ENCODE measurements around the gene TRAF2. TPM values are rescaled to one million over a fixed set of nuclear protein-coding genes. Genes with fewer than 3 reads are reported as not detected.

TRAF2 gene
- total RNA-seq, 1 experiment from 2014 or later = 6.3 TPM

DNA sequence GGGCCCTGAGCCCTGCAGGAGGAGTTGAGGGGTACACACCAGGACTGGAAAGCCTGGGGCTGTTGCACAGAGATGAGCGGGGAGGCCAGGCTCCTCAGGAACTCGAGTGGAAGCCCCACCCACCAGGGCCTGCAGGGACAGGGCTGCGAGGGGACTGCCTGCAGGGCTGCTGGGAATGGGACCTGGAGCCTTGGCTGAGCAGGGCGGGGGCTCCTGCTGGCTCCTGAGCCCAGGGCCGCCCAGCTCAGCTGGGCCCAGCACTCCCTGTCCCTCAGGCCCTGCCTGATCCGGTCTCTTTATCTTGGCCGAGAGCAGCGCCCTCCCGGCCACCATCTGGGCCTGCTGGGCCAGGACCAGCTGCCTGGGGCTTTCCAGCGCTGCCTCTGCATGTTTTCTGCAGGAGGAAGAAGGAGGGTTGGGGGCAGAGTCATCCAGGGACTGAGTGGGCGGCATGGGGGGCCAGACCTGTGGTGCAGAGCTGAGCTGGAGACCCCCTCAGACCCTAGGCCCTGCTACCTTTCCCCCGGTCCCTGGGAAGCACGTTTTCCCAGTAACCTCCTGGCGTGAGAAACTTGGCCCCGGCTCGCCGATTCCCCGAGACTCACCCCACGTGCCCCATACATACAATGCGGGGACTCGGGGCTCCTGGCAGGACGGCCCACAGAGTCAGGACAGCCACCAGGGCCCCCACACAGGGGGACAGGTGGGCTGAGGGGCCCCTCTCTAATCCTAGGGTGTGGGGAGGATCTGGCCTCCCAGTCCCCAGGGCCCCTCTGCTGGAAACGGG, 75.2 kb downstream of the TRAF2 start:
- H4K20me1 ChIP-seq (ENCODE audit: insufficient read depth, low read depth, low read length) = 0 out of 2 replicates have a peak, but pooled peaks cover 3% of the 10 kb centered on the region
- no peaks in the 10 kb centered on the region for H3K79me2 ChIP-seq (ENCODE audit: low read length)
- H3K9ac ChIP-seq (ENCODE audit: low read length) = no peak overlapping the region
- no peak overlapping the region for H2AFZ ChIP-seq (ENCODE audit: low read length)
- no peaks in the 10 kb centered on the region for H3K9me2 ChIP-seq (replicated peaks; ENCODE audit: insufficient read depth, low read length)
- H3K27me3 ChIP-seq (ENCODE audit: low read length) = no peaks in the 10 kb centered on the region
- no peaks in the 10 kb centered on the region for H3K4me1 ChIP-seq (ENCODE audit: low read length)
- H3K4me3 ChIP-seq (ENCODE audit: low read length) = no peak overlapping the region
- H3K9me3 ChIP-seq (ENCODE audit: low read length) = no peaks in the 10 kb centered on the region
- no peak overlapping the region for H3K4me2 ChIP-seq (ENCODE audit: low read depth, low read length, poor library complexity, severe bottlenecking)
- no peak for DNase-seq
- H3K27ac ChIP-seq (ENCODE audit: low read length) = no peak overlapping the region
- no peaks in the 10 kb centered on the region for H3K36me3 ChIP-seq (ENCODE audit: insufficient read depth, low read length)

DNA sequence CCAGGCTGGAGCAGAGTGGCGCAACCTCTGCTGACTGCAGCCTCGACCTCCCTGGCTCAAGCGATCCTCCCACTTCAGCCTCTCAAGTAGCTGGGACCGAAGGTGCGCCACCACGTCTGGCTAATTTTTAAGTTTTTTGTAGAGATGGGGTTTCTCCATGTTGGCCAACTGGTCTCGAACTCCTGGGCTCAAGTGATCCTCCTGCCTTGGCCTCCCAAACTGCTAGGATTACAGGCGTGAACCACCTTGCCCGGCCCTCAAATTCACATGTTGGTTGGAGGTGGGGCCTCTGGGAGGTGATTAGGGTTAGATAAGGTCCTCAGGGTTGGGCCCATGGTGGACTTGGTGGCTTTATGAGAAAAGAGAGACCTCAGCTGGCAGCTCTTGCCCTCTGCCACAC, 75.8 kb downstream of the TRAF2 start:
- Histone ChIP-seq H3K9ac (ENCODE audit: low read length) (no peak overlapping the region), H3K4me3 (ENCODE audit: low read length) (no peak overlapping the region), H3K27ac (ENCODE audit: low read length) (no peak overlapping the region), H3K79me2 (ENCODE audit: low read length) (no peaks in the 10 kb centered on the region), H3K27me3 (ENCODE audit: low read length) (no peaks in the 10 kb centered on the region), H3K9me3 (ENCODE audit: low read length) (no peaks in the 10 kb centered on the region), H3K9me2 (replicated peaks; ENCODE audit: insufficient read depth, low read length) (no peaks in the 10 kb centered on the region), H4K20me1 (ENCODE audit: insufficient read depth, low read depth, low read length) (0 out of 2 replicates have a peak, but pooled peaks cover 3% of the 10 kb centered on the region), H3K4me1 (ENCODE audit: low read length) (no peaks in the 10 kb centered on the region), H3K4me2 (ENCODE audit: low read depth, low read length, poor library complexity, severe bottlenecking) (no peak overlapping the region), H3K36me3 (ENCODE audit: insufficient read depth, low read length) (no peaks in the 10 kb centered on the region), H2AFZ (ENCODE audit: low read length) (no peak overlapping the region)
- DNase-seq = no peak

DNA sequence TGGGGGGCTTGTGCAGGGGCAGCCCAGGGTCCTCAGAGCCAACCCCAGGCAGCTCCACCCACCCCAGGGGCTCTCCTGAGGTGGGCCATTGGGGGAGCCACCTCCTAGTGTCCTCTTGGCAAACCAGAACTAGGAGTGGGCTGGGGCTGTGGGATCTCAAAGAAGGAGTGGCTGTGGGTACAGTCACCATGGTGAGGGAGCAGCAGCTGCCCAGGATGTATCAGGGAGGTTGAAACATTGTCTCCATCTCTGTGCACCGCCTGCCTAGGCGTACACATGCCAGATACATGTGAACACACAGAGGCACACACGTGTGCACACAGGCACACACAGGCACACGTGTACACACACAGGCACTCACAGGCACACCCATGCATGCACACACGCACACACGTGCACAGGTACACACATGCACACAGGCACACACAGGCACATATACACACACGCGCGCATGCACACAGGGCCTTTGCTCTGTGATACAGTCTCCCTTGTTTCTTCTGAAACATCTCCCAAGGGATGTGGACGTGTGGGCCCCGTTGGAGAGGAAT, 76.5 kb downstream of the TRAF2 start:
- H3K27ac ChIP-seq (ENCODE audit: low read length) = no peak overlapping the region
- no peaks in the 10 kb centered on the region for H3K79me2 ChIP-seq (ENCODE audit: low read length)
- no peak overlapping the region for H3K4me3 ChIP-seq (ENCODE audit: low read length)
- H3K27me3 ChIP-seq (ENCODE audit: low read length) = no peaks in the 10 kb centered on the region
- no peak overlapping the region for H3K4me2 ChIP-seq (ENCODE audit: low read depth, low read length, poor library complexity, severe bottlenecking)
- H3K4me1 ChIP-seq (ENCODE audit: low read length) = no peaks in the 10 kb centered on the region
- no peak for DNase-seq
- H3K9me3 ChIP-seq (ENCODE audit: low read length) = no peaks in the 10 kb centered on the region
- H3K36me3 ChIP-seq (ENCODE audit: insufficient read depth, low read length) = no peaks in the 10 kb centered on the region
- H4K20me1 ChIP-seq (ENCODE audit: insufficient read depth, low read depth, low read length) = 0 out of 2 replicates have a peak, but pooled peaks cover 3% of the 10 kb centered on the region
- H2AFZ ChIP-seq (ENCODE audit: low read length) = no peak overlapping the region
- H3K9ac ChIP-seq (ENCODE audit: low read length) = no peak overlapping the region
- H3K9me2 ChIP-seq (replicated peaks; ENCODE audit: insufficient read depth, low read length) = no peaks in the 10 kb centered on the region

DNA sequence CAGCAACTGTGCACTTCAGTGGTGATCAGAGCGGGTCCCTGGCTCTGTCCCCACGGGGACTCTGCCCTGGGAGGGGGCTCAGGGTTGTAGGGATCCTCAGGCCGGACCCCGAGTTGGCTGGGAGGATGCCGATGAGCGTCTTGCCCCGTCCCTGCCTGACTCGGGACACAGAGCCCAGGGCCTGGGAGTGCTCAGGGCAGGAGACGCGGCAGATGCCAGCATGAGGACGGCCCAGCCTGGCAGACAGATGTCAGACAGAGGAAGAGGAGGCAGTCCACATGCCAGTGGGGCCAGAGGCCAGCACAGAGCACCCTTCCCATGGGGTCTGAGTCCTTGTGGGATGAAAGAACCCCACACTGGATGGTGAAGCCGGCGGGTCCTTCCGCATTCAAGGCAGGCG, 77.0 kb downstream of the TRAF2 start:
- DNase-seq = no peak
- Histone ChIP-seq H4K20me1 (ENCODE audit: insufficient read depth, low read depth, low read length) (0 out of 2 replicates have a peak, but pooled peaks cover 3% of the 10 kb centered on the region), H3K36me3 (ENCODE audit: insufficient read depth, low read length) (no peaks in the 10 kb centered on the region), H3K27ac (ENCODE audit: low read length) (no peak overlapping the region), H3K9ac (ENCODE audit: low read length) (no peak overlapping the region), H3K4me1 (ENCODE audit: low read length) (no peaks in the 10 kb centered on the region), H3K79me2 (ENCODE audit: low read length) (no peaks in the 10 kb centered on the region), H3K9me2 (replicated peaks; ENCODE audit: insufficient read depth, low read length) (no peaks in the 10 kb centered on the region), H2AFZ (ENCODE audit: low read length) (no peak overlapping the region), H3K4me3 (ENCODE audit: low read length) (no peak overlapping the region), H3K27me3 (ENCODE audit: low read length) (no peaks in the 10 kb centered on the region), H3K4me2 (ENCODE audit: low read depth, low read length, poor library complexity, severe bottlenecking) (no peak overlapping the region), H3K9me3 (ENCODE audit: low read length) (no peaks in the 10 kb centered on the region)

DNA sequence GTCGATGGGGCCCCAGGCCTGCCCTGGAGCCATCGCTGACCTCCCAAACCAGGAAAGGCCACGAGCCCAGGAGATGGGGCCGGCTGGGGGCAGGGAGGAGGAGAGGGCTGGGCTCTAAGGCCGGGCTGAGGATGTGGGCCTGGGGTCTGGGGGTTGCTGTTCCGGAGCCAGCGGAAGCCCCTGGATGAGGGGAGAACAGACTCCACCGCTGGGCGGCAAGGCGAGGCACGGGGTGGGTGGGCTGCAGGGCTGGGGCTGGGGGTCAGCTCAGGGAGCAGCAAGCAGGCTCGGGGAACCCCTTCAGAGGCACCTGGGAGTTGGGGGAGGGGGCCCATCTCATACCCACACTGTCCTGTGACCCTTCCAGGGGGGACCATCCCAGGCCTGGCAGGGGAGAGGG, 77.4 kb downstream of the TRAF2 start:
- Histone ChIP-seq H2AFZ (ENCODE audit: low read length) (no peak overlapping the region), H3K36me3 (ENCODE audit: insufficient read depth, low read length) (no peaks in the 10 kb centered on the region), H3K79me2 (ENCODE audit: low read length) (no peaks in the 10 kb centered on the region), H4K20me1 (ENCODE audit: insufficient read depth, low read depth, low read length) (0 out of 2 replicates have a peak, but pooled peaks cover 3% of the 10 kb centered on the region), H3K27me3 (ENCODE audit: low read length) (no peaks in the 10 kb centered on the region), H3K27ac (ENCODE audit: low read length) (no peak overlapping the region), H3K9me2 (replicated peaks; ENCODE audit: insufficient read depth, low read length) (no peaks in the 10 kb centered on the region), H3K4me3 (ENCODE audit: low read length) (no peak overlapping the region), H3K9ac (ENCODE audit: low read length) (no peak overlapping the region), H3K4me2 (ENCODE audit: low read depth, low read length, poor library complexity, severe bottlenecking) (no peak overlapping the region), H3K4me1 (ENCODE audit: low read length) (no peaks in the 10 kb centered on the region), H3K9me3 (ENCODE audit: low read length) (no peaks in the 10 kb centered on the region)
- no peak for DNase-seq

DNA sequence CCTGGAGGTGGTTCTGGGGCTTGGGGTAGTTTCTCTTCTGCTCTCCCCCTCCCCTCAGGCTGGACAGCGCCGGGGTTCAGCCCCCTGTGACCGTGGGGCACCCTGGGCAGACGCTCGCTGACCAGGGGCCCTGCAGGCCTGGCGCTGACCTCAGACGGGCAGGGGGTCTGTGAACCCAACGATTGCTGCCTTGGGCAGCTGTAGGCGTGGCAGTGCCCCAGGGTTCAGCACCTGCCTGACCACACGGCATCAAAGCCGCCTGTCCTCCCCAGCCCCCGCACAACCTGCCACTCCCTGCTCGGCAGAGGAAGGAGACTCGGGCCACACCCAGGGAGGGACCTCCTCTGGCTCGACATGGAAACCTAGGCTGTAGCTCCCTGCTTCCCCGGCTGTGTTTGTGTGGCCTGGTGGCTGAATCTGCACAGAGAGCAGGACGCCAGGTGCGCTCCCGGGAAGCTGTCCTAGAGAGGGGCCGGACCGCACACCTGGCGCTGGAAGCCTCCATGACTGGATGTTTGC, 77.9 kb downstream of the TRAF2 start:
- Histone ChIP-seq H3K4me3 (ENCODE audit: low read length) (no peak overlapping the region), H3K27me3 (ENCODE audit: low read length) (no peaks in the 10 kb centered on the region), H2AFZ (ENCODE audit: low read length) (no peak overlapping the region), H3K9me2 (replicated peaks; ENCODE audit: insufficient read depth, low read length) (no peaks in the 10 kb centered on the region), H3K9me3 (ENCODE audit: low read length) (no peaks in the 10 kb centered on the region), H4K20me1 (ENCODE audit: insufficient read depth, low read depth, low read length) (0 out of 2 replicates have a peak, but pooled peaks cover 3% of the 10 kb centered on the region), H3K36me3 (ENCODE audit: insufficient read depth, low read length) (no peaks in the 10 kb centered on the region), H3K4me2 (ENCODE audit: low read depth, low read length, poor library complexity, severe bottlenecking) (no peak overlapping the region), H3K27ac (ENCODE audit: low read length) (no peak overlapping the region), H3K4me1 (ENCODE audit: low read length) (no peaks in the 10 kb centered on the region), H3K9ac (ENCODE audit: low read length) (no peak overlapping the region), H3K79me2 (ENCODE audit: low read length) (no peaks in the 10 kb centered on the region)
- DNase-seq = no peak

DNA sequence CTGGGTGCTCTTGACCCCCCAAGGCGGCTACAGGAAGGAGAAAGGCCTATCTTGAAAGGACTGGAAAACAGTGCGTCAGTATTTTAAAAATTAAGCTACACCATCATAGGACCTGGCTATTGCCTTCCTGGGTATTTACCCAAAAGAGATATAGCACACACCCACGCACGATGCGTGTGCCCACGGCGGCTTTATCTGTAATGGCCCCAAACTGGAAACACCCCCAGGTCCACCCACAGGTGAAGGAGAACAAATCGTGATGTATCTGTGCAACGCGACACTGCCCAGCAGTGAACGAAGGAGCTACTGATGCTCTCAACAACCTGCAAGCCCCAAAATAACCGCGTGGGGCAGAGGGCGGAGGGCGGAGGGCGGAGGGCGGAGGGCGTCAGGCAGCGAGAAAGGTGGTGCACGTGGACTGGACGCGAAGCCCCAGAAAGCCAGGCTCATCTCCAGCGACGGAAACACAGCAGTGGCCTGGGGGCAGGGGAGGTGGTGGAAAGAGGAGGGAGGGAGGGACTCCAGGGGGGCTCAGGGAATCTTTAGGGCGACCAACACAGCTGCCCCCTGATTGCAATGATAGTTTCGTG, 78.6 kb downstream of the TRAF2 start:
- H3K27me3 ChIP-seq (ENCODE audit: low read length) = no peaks in the 10 kb centered on the region
- DNase-seq = no peak
- no peaks in the 10 kb centered on the region for H3K36me3 ChIP-seq (ENCODE audit: insufficient read depth, low read length)
- no peak overlapping the region for H3K9ac ChIP-seq (ENCODE audit: low read length)
- no peak overlapping the region for H2AFZ ChIP-seq (ENCODE audit: low read length)
- H3K9me3 ChIP-seq (ENCODE audit: low read length) = no peaks in the 10 kb centered on the region
- H3K4me2 ChIP-seq (ENCODE audit: low read depth, low read length, poor library complexity, severe bottlenecking) = no peak overlapping the region
- H3K4me1 ChIP-seq (ENCODE audit: low read length) = no peaks in the 10 kb centered on the region
- no peaks in the 10 kb centered on the region for H3K9me2 ChIP-seq (replicated peaks; ENCODE audit: insufficient read depth, low read length)
- no peak overlapping the region for H3K27ac ChIP-seq (ENCODE audit: low read length)
- H3K4me3 ChIP-seq (ENCODE audit: low read length) = no peak overlapping the region
- H4K20me1 ChIP-seq (ENCODE audit: insufficient read depth, low read depth, low read length) = 0 out of 2 replicates have a peak, but pooled peaks cover 3% of the 10 kb centered on the region
- H3K79me2 ChIP-seq (ENCODE audit: low read length) = no peaks in the 10 kb centered on the region

DNA sequence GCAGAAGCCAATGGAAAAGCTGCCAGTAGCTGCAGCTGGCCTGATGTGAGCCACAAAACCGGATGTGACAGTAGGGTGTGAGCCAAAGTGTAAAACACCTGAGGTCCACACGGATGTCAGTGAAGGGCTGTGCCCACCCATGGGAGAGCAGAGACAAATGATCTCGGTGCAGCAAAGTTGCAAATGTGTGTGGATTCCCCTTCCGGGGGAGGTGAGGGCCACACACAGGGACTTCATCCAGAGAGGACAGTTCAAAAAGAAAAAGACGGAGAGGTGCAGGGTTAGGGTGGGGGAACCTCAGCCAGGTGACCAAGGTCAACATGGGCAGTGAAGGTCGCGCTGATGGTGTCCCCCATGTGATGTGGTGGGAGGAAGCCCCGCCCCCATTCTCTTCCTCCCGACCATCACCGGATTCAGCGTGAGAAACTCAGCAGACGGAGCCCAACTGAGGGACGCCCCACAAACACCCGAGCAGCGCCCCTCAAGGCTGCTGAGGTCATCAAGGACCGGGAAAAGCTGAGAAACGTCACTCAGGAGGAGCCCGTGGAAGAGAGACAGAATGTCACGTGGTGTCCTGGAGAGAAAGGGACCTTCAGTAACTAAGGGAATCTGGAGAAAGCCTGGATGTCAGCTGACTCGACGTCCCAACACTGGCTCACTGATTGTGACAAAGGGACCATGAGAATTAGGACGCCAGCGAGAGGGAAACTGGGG, 79.6 kb downstream of the TRAF2 start:
- H3K27ac ChIP-seq (ENCODE audit: low read length) = no peak overlapping the region
- H3K9ac ChIP-seq (ENCODE audit: low read length) = no peak overlapping the region
- no peak for DNase-seq
- H3K79me2 ChIP-seq (ENCODE audit: low read length) = no peaks in the 10 kb centered on the region
- no peak overlapping the region for H2AFZ ChIP-seq (ENCODE audit: low read length)
- peaks cover 3% of the 10 kb centered on the region; the same call in 1 of the 2 replicates for H3K4me1 ChIP-seq (ENCODE audit: low read length)
- no peak overlapping the region for H3K4me3 ChIP-seq (ENCODE audit: low read length)
- H4K20me1 ChIP-seq (ENCODE audit: insufficient read depth, low read depth, low read length) = 0 out of 2 replicates have a peak, but pooled peaks cover 1% of the 10 kb centered on the region
- no peaks in the 10 kb centered on the region for H3K27me3 ChIP-seq (ENCODE audit: low read length)
- no peak overlapping the region for H3K4me2 ChIP-seq (ENCODE audit: low read depth, low read length, poor library complexity, severe bottlenecking)
- H3K9me2 ChIP-seq (replicated peaks; ENCODE audit: insufficient read depth, low read length) = no peaks in the 10 kb centered on the region
- H3K9me3 ChIP-seq (ENCODE audit: low read length) = no peaks in the 10 kb centered on the region
- H3K36me3 ChIP-seq (ENCODE audit: insufficient read depth, low read length) = no peaks in the 10 kb centered on the region

Data from Karpas-422 (cell line).